Skeletal muscle tissue (tissue), 4 donors: ENCODE results near the gene KRT222. TPM values are rescaled to one million over a fixed set of nuclear protein-coding genes. Genes with fewer than 3 reads are reported as not detected.

ENCODE experiments used
- H3K27ac ChIP-seq: one replicate; pipeline ENCODE4 v1.7.0; 2013; ENCODE audit warnings: mild to moderate bottlenecking, low read depth, low read length, inconsistent platforms
- H3K27me3 ChIP-seq, 3 donors: one replicate each; pipeline ENCODE4 v1.7.0; 2013; ENCODE audit warnings: low read length in 3 of 3; ENCODE audit not compliant: control insufficient read depth in 3 of 3, insufficient read depth in 3 of 3
- H3K36me3 ChIP-seq, 3 donors: one replicate each; pipeline ENCODE4 v1.7.0; 2013; ENCODE audit warnings: low read length in 3 of 3; ENCODE audit not compliant: control insufficient read depth in 3 of 3, insufficient read depth in 3 of 3
- H3K4me1 ChIP-seq, 3 donors: one replicate each; pipeline ENCODE4 v1.7.0; 2013; ENCODE audit warnings: low read length in 3 of 3, mild to moderate bottlenecking in 3 of 3; ENCODE audit not compliant: control insufficient read depth in 3 of 3, insufficient read depth in 3 of 3
- H3K4me3 ChIP-seq, 3 donors: one replicate each; pipeline ENCODE4 v1.7.0; 2013; ENCODE audit warnings: low read length in 3 of 3
- H3K9ac ChIP-seq, 3 donors: one replicate each; pipeline ENCODE4 v1.7.0; 2013; ENCODE audit warnings: low read length in 3 of 3, mild to moderate bottlenecking in 3 of 3, moderate library complexity in 2 of 3, low read depth in 1 of 3
- H3K9me3 ChIP-seq, 3 donors: one replicate each; pipeline ENCODE4 v1.7.0; 2013; ENCODE audit warnings: low read length in 3 of 3; ENCODE audit not compliant: control insufficient read depth in 3 of 3
- total RNA-seq: library from RNA; depleted of rRNA; stranded (reverse); fragments of >200 nt; gene quantifications from one replicate; pipeline ENCODE4 v1.2.3, GENCODE V29; 2014
- donor health status: Osteomylitis.

The KRT222 gene
- total RNA-seq, 1 donor from 2014 or later, result 0.52 TPM

- Histone ChIP-seq H3K4me3 (no peak overlapping the region), H3K36me3 (peaks cover 7 to 13% (median 13%) of the 10 kb centered on the region in 3 donors), H3K27ac (no peak overlapping the region), H3K27me3 (no peaks in the 10 kb centered on the region), H3K9me3 (no peaks in the 10 kb centered on the region), H3K9ac (no peak overlapping the region), H3K4me1 (peaks cover 12 to 27% (median 23%) of the 10 kb centered on the region in 3 donors)
These were observed 19.7 kb downstream of the KRT222 start for GRCh38 chr17:40645291-40645690.

- no peak overlapping the region for H3K27ac ChIP-seq
- no peak overlapping the region for H3K4me3 ChIP-seq
- H3K27me3 ChIP-seq, result no peaks in the 10 kb centered on the region
- H3K9me3 ChIP-seq, result no peaks in the 10 kb centered on the region
- H3K4me1 ChIP-seq, result no peaks in the 10 kb centered on the region
- peaks cover 21 to 51% (median 50%) of the 10 kb centered on the region in 3 donors for H3K36me3 ChIP-seq
- no peak overlapping the region for H3K9ac ChIP-seq
These were observed 27.0 kb downstream of the KRT222 start for GRCh38 chr17:40637931-40638330.

- H3K9ac ChIP-seq, result no peak overlapping the region
- H3K9me3 ChIP-seq, result no peaks in the 10 kb centered on the region
- H3K36me3 ChIP-seq, result peaks cover 43 to 72% (median 70%) of the 10 kb centered on the region in 3 donors
- H3K27ac ChIP-seq, result no peak overlapping the region
- no peak overlapping the region for H3K4me3 ChIP-seq
- no peaks in the 10 kb centered on the region for H3K27me3 ChIP-seq
- H3K4me1 ChIP-seq, result no peaks in the 10 kb centered on the region
These were observed 31.1 kb downstream of the KRT222 start for GRCh38 chr17:40633871-40634270.

GRCh38 chr17:40632216-40632615 is 32.8 kb downstream of the KRT222 start:
- Histone ChIP-seq H3K36me3 (peaks cover 47 to 83% (median 78%) of the 10 kb centered on the region in 3 donors), H3K4me1 (no peaks in the 10 kb centered on the region), H3K9ac (no peak overlapping the region), H3K27ac (no peak overlapping the region), H3K9me3 (no peaks in the 10 kb centered on the region), H3K27me3 (no peaks in the 10 kb centered on the region), H3K4me3 (no peak overlapping the region)

GRCh38 chr17:40629842-40630241 is 35.1 kb downstream of the KRT222 start:
- Histone ChIP-seq H3K9ac (no peak overlapping the region), H3K9me3 (no peaks in the 10 kb centered on the region), H3K4me3 (no peak overlapping the region), H3K4me1 (no peaks in the 10 kb centered on the region), H3K27me3 (no peaks in the 10 kb centered on the region), H3K27ac (no peak overlapping the region), H3K36me3 (peaks cover 36 to 69% (median 60%) of the 10 kb centered on the region in 3 donors)

GRCh38 chr17:40625311-40625710 is 39.7 kb downstream of the KRT222 start:
- peaks cover 0 to 10% (median 0%) of the 10 kb centered on the region in 3 donors for H3K27me3 ChIP-seq
- no peaks in the 10 kb centered on the region for H3K4me1 ChIP-seq
- no peak overlapping the region for H3K4me3 ChIP-seq
- no peaks in the 10 kb centered on the region for H3K9me3 ChIP-seq
- no peak overlapping the region for H3K27ac ChIP-seq
- peaks cover 11 to 28% (median 26%) of the 10 kb centered on the region in 3 donors for H3K36me3 ChIP-seq
- H3K9ac ChIP-seq, result no peak overlapping the region

GRCh38 chr17:40623419-40624210 is 41.4 kb downstream of the KRT222 start:
- Histone ChIP-seq H3K36me3 (peaks cover 2 to 16% (median 11%) of the 10 kb centered on the region in 3 donors), H3K9me3 (no peaks in the 10 kb centered on the region), H3K9ac (no peak overlapping the region), H3K27ac (no peak overlapping the region), H3K27me3 (peaks cover 5 to 27% (median 8%) of the 10 kb centered on the region in 3 donors), H3K4me3 (no peak overlapping the region), H3K4me1 (peaks cover 0 to 4% (median 3%) of the 10 kb centered on the region in 3 donors)

- Histone ChIP-seq H3K4me1 (peaks cover 3 to 4% (median 3%) of the 10 kb centered on the region in 3 donors), H3K4me3 (no peak overlapping the region), H3K36me3 (peaks cover 0 to 7% (median 5%) of the 10 kb centered on the region in 3 donors), H3K27me3 (peaks cover 10 to 33% (median 13%) of the 10 kb centered on the region in 3 donors), H3K27ac (no peak overlapping the region), H3K9me3 (no peaks in the 10 kb centered on the region), H3K9ac (no peak overlapping the region)
These were observed 42.5 kb downstream of the KRT222 start for GRCh38 chr17:40622509-40622928.

GRCh38 chr17:40621578-40621977 is 43.4 kb downstream of the KRT222 start:
- H3K4me3 ChIP-seq, result no peak overlapping the region
- peaks cover 3 to 4% (median 3%) of the 10 kb centered on the region in 3 donors for H3K4me1 ChIP-seq
- H3K36me3 ChIP-seq, result no peaks in the 10 kb centered on the region
- H3K9me3 ChIP-seq, result no peaks in the 10 kb centered on the region
- H3K27me3 ChIP-seq, result peaks cover 15 to 40% (median 18%) of the 10 kb centered on the region in 3 donors
- no peak overlapping the region for H3K9ac ChIP-seq
- no peak overlapping the region for H3K27ac ChIP-seq

GRCh38 chr17:40621019-40621418 is 44.0 kb downstream of the KRT222 start:
- Histone ChIP-seq H3K27me3 (peaks cover 18 to 45% (median 20%) of the 10 kb centered on the region in 3 donors), H3K4me1 (peaks cover 3 to 4% (median 3%) of the 10 kb centered on the region in 3 donors), H3K9me3 (no peaks in the 10 kb centered on the region), H3K27ac (no peak overlapping the region), H3K36me3 (no peaks in the 10 kb centered on the region), H3K9ac (no peak overlapping the region), H3K4me3 (no peak overlapping the region)
